Mesothelial cell of epicardium (in vitro differentiated cells): Measurements from ENCODE around the gene TM4SF20. TPM values are rescaled to one million over a fixed set of nuclear protein-coding genes. Genes with fewer than 3 reads are reported as not detected.

Experiments used
- DNase-seq, 2 experiments: peaks; one replicate each; pipeline ENCODE4 v3.0.0; 2021; ENCODE audit warnings: low spot score in 2 of 2; ENCODE audit not compliant: unreplicated experiment in 2 of 2
- H3K27ac Mint-ChIP-seq: 2 replicates; pipeline ENCODE4 v1.8.0; 2021; ENCODE audit warnings: mixed read lengths
- H3K27me3 Mint-ChIP-seq: 2 replicates; pipeline ENCODE4 v1.8.0; 2021; ENCODE audit warnings: low read depth, mixed read lengths
- H3K36me3 Mint-ChIP-seq: 2 replicates; pipeline ENCODE4 v1.8.0; 2021; ENCODE audit warnings: mixed read lengths
- H3K4me1 Mint-ChIP-seq: 2 replicates; pipeline ENCODE4 v1.8.0; 2021; ENCODE audit warnings: mixed read lengths
- H3K4me3 Mint-ChIP-seq: 2 replicates; pipeline ENCODE4 v1.8.0; 2021; ENCODE audit warnings: mild to moderate bottlenecking, moderate library complexity, mixed read lengths
- H3K9me3 Mint-ChIP-seq: 2 replicates; pipeline ENCODE4 v1.8.0; 2021; ENCODE audit warnings: mixed read lengths
- total RNA-seq: library from RNA; stranded (reverse); gene quantifications from 3 replicates; pipeline ENCODE4 v1.2.1, GENCODE V29; 2021
- TF ChIP-seq, protein P1 (sequence below): fragments of 200-600 bp; sonication (generic); IDR thresholded peaks from one replicate; pipeline ENCODE4 v1.5.0; 2021; ENCODE audit warnings: antibody characterized with exemption; ENCODE audit not compliant: unreplicated experiment

The TM4SF20 gene
- total RNA-seq, 1 donor from 2014 or later: not detected

DNA sequence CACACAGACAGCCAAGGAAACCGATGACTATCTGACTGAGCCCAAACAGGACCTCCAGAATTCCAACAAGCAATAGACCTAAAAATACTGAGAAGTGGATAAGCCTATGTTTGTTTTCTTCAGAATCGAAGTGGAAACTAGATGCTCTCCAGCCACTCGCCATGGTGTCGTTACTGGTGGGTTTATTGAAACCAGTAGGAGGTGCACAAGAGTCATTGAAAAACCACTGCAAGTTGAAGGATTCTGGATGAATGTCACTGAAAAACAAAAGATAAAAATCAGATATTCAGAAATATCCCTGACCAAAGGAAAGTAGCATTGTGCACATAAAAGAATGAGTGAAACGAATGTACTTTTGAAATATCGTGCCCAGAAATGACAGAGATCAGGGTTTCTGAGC is 15.3 kb downstream of the TM4SF20 start:
- TF ChIP-seq, protein P1, sequence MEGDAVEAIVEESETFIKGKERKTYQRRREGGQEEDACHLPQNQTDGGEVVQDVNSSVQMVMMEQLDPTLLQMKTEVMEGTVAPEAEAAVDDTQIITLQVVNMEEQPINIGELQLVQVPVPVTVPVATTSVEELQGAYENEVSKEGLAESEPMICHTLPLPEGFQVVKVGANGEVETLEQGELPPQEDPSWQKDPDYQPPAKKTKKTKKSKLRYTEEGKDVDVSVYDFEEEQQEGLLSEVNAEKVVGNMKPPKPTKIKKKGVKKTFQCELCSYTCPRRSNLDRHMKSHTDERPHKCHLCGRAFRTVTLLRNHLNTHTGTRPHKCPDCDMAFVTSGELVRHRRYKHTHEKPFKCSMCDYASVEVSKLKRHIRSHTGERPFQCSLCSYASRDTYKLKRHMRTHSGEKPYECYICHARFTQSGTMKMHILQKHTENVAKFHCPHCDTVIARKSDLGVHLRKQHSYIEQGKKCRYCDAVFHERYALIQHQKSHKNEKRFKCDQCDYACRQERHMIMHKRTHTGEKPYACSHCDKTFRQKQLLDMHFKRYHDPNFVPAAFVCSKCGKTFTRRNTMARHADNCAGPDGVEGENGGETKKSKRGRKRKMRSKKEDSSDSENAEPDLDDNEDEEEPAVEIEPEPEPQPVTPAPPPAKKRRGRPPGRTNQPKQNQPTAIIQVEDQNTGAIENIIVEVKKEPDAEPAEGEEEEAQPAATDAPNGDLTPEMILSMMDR: no peak
- Mint-ChIP-seq H3K36me3 (peaks cover 6% of the 10 kb centered on the region), H3K27me3 (no peaks in the 10 kb centered on the region), H3K9me3 (no peaks in the 10 kb centered on the region), H3K4me3 (no peak overlapping the region), H3K27ac (no peak overlapping the region), H3K4me1 (peaks cover 18% of the 10 kb centered on the region)
- no peak for DNase-seq

DNA sequence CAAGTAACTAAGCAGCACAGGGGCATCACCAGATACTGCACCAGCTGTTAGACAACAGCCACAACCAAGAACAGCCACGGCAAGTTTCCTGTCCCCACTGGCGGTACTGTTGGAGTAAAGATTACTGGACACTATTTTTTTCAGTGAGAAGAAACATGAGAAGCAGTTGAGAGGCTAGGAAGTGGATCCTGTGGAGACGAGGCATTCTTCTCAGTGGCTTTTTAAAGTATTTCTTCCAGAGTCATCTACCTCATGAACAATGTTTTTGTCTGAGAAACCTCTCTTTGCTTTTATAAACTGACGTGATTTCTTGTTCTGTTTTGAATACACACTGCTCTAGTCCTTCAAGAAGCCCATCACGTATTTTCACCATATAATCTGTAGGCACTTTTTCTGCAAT is 18.8 kb downstream of the TM4SF20 start:
- TF ChIP-seq, protein P1: no peak
- Mint-ChIP-seq H3K4me1 (peaks cover 6% of the 10 kb centered on the region), H3K4me3 (no peak overlapping the region), H3K9me3 (no peaks in the 10 kb centered on the region), H3K27ac (no peak overlapping the region), H3K27me3 (no peaks in the 10 kb centered on the region), H3K36me3 (peaks cover 20% of the 10 kb centered on the region)
- no peak for DNase-seq

DNA sequence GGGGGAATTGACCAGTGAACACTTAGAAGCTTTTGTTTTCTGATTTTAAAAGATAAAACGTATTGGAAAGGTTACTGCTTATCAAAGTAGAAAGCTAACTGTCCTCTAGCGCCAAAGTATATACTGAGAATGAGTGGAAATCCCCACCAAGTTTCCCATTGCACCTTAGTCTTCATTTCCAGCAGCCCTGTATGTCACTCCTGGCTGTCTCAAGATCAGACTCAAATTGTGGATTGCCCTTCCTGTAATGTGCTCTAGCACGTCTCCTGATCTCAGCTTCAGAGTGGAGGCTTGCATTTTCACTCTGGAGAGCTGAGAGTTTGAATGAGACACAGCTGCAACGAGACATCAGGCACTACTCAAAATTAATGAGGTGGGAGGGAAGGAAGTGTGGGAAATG is 27.5 kb downstream of the TM4SF20 start:
- TF ChIP-seq, protein P1: no peak
- peaks cover 24% of the 10 kb centered on the region for H3K36me3 Mint-ChIP-seq
- H3K4me3 Mint-ChIP-seq: no peak overlapping the region
- H3K27me3 Mint-ChIP-seq: no peaks in the 10 kb centered on the region
- H3K27ac Mint-ChIP-seq: no peak overlapping the region
- no peaks in the 10 kb centered on the region for H3K9me3 Mint-ChIP-seq
- no peak for DNase-seq
- peaks cover 5% of the 10 kb centered on the region for H3K4me1 Mint-ChIP-seq

DNA sequence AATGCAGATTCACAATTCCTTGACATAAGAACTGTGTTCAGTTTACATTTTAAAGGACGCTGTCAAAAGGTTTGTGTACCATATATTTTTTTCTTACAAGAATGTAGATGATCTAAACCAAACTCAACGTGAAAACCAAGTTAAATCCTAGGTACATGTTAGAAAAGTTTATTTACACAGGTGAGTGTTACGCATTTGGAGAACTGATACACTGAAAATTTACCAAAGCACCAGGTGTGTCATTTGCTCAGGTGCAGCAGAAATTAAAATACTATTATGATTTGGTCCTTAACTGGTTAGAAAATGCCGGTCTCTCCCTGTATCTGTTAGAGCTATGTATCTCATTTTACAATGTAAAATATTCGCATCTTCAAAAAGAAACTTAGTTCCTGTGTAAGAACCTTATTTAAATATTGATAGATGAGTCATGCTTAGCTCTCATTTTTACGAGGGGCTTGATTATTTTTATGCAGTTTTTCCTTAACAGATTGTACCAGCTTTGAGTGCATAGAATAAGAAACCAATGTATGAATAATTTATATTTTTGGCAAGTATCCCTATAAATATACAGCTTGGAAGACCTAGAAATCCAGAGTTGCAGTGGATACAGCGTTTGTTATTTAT is 29.0 kb downstream of the TM4SF20 start:
- peaks cover 5% of the 10 kb centered on the region for H3K4me1 Mint-ChIP-seq
- no peak overlapping the region for H3K27ac Mint-ChIP-seq

DNA sequence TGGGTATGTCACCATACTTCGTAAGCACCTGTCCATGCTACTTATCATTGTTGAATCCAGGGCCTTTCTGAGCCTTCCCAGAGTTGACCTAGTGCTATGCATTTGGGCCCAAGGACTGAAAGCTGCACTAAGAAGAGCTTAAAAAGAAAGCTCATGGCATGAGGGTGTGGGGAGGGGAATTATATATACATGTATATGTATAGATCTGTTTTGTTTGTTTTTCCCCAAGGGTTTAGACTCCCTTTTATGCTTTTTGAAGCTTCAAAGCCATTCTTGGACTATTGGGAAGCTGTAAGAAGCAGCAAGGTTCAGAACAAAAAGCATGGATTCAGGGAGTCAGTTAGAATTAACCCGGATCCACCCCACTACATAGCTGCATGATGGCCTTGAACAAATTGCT is 30.8 kb downstream of the TM4SF20 start:
- Mint-ChIP-seq H3K36me3 (peaks cover 28% of the 10 kb centered on the region), H3K27me3 (no peaks in the 10 kb centered on the region)

More for the DNA sequence above, 29.0 kb downstream of the TM4SF20 start:
- TF ChIP-seq, protein P1: no peak
- Mint-ChIP-seq H3K27me3 (no peaks in the 10 kb centered on the region), H3K4me3 (no peak overlapping the region), H3K36me3 (peaks cover 29% of the 10 kb centered on the region), H3K9me3 (no peaks in the 10 kb centered on the region)
- no peak for DNase-seq

More for the DNA sequence above, 30.8 kb downstream of the TM4SF20 start:
- no peak for DNase-seq
- H3K4me3 Mint-ChIP-seq: no peak overlapping the region
- no peak overlapping the region for H3K27ac Mint-ChIP-seq
- TF ChIP-seq, protein P1: no peak
- no peaks in the 10 kb centered on the region for H3K9me3 Mint-ChIP-seq
- peaks cover 5% of the 10 kb centered on the region for H3K4me1 Mint-ChIP-seq
